Choroid plexus epithelial cell (primary cell): ENCODE measurements around the gene GPRC5D.

Experiments used
- DNase-seq: peaks from one replicate; pipeline ENCODE4 v3.0.0-alpha.2; 2010; ENCODE audit warnings: low read depth
- H3K4me3 ChIP-seq: 2 replicates; pipeline ENCODE4 v1.5.1; 2011; ENCODE audit warnings: low read depth, mild to moderate bottlenecking, control low read depth, low read length, moderate library complexity
- CTCF ChIP-seq: conservative IDR thresholded peaks from 2 replicates; pipeline ENCODE4 v1.5.1; 2011; ENCODE audit warnings: low read depth, mild to moderate bottlenecking, control low read depth, inconsistent platforms, low read length, moderate library complexity

GPRC5D gene

GRCh38 chr12:12990700-12991468 is 38.9 kb upstream of the GPRC5D start:
- DNase-seq: peak; percentile 44
- no peak for TF ChIP-seq CTCF
- H3K4me3 ChIP-seq: no peak overlapping the region

GRCh38 chr12:12987421-12987820 is 35.5 kb upstream of the GPRC5D start:
- no peak overlapping the region for H3K4me3 ChIP-seq
- TF ChIP-seq CTCF: no peak
- no peak for DNase-seq

GRCh38 chr12:12986775-12987331 is 34.9 kb upstream of the GPRC5D start:
- no peak overlapping the region for H3K4me3 ChIP-seq
- TF ChIP-seq CTCF: no peak
- no peak for DNase-seq

- peak; percentile 66 for DNase-seq
- no peak overlapping the region for H3K4me3 ChIP-seq
- TF ChIP-seq CTCF: peak; percentile 77
Observed at GRCh38 chr12:12985817-12986408, 33.9 kb upstream of the GPRC5D start.

- DNase-seq: no peak
- no peak for TF ChIP-seq CTCF
Observed at GRCh38 chr12:12984149-12984548, 32.2 kb upstream of the GPRC5D start.

GRCh38 chr12:12983420-12984035 is 31.6 kb upstream of the GPRC5D start:
- TF ChIP-seq CTCF: peak; percentile 71
- no peak overlapping the region for H3K4me3 ChIP-seq
- DNase-seq: peak; percentile 80

More at GRCh38 chr12:12984149-12984548, 32.2 kb upstream of the GPRC5D start:
- no peak overlapping the region for H3K4me3 ChIP-seq
